Measurements from ENCODE around the gene NDUFAF8. TPM values are rescaled to one million over a fixed set of nuclear protein-coding genes. Genes with fewer than 3 reads are reported as not detected.

NDUFAF8 gene, protein sequence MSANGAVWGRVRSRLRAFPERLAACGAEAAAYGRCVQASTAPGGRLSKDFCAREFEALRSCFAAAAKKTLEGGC
- 58.7 and 69.4 TPM in 2 replicates for polyA plus RNA-seq (2014; cell fraction: cytosol; rRNA removed)
- 92.5 and 97.0 TPM in 2 replicates for polyA plus RNA-seq (2014; cell fraction: nucleus; rRNA removed)

GRCh38 chr17:81238815-81239713 lies at the start of gene NDUFAF8, which contains the start of gene TEPSIN:
Gene NDUFAF8 (plus strand): TSS chr17:81239318. CDS start chr17:81239364, 46 bp downstream.
Gene TEPSIN (minus strand): TSS chr17:81239055. CDS start chr17:81239033, 22 bp downstream.
- peak; percentile 100 for DNase-seq (ENCODE audit: low spot score)

DNA sequence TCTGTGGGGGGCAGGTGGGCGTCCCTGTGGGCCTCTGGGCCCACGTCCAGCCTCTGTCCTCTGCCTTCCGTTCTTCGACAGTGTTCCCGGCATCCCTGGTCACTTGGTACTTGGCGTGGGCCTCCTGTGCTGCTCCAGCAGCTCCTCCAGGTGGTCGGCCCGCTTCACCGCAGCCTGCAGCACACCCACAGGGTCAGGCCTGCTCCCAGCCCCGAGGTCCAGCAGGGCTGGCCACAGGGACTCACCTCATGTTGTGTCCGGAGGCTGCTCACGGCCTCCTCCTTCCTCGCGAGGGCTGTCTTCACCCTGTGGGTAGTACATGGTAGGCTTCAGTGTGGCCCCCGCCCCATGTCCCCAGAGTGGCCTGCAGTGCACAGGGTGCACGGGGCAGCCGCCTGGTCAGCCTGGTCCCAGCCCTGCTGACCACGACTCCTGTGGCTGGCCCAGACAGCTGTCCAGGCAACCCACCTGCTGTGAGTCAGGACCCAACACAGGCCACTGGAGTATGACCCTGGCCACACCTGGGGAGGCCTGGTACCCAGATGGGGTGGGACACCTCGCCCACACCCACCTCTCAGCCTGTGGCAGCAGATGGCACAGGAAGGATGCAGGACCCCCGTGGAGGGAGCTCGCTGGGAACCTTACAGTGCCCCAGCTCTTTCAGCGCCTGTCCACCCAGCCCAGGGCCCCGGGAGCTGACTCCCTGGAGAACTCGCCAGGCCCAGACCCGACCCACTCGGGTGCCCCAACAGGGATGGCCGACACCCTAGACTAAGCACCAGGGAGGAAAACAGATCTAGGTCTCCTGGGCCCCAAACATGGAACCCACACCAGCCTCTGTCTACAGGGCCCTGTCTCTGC lies 49.2 kb upstream of the NDUFAF8 start:
- no peak for DNase-seq (ENCODE audit: low spot score)

DNA sequence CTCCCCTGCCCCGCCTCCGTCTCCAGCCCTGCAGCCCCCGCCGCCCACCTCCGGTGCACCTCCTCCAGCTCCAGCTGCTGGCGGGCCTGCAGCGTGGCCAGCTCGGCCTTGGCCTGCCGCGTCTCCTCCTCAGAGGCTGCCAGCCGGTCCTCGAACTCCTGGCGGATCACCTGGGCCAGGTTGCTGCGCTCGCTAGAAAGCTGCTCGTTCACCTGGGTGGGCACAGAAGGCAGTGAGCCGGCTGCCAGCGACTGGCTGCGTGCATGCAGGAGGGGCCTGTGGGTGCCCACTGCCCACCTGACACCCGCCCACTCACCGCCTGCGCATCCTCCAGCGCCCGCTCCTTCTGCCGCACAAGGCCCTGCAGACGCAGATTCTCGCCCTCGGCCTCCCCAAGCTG lies 48.5 kb upstream of the NDUFAF8 start:
- DNase-seq (ENCODE audit: low spot score), result no peak

DNA sequence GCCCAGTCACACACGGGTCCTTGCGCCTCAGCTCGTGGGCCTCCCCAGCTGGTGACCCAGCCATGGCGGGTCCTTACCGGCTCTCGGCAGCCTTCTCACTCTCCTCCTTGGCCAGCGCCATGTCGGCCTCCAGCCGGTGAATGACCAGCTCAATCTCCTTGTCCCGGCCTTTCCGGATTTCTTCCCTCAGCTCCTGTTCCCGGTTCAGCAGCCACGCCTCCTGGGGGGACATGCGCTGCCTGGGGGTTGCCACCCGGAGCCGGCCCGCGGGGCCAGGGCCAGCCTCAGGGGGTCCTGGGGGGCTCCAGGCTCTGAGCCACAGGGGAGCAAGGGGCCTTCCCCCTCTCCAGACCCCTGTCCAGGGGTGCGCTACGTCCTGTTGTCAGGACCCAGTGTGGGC lies 48.0 kb upstream of the NDUFAF8 start:
- DNase-seq (ENCODE audit: low spot score), result no peak

GRCh38 chr17:81191646-81192045 lies 47.5 kb upstream of the NDUFAF8 start:
- DNase-seq (ENCODE audit: low spot score), result no peak

- DNase-seq (ENCODE audit: low spot score), result no peak
These were observed 46.6 kb upstream of the NDUFAF8 start for GRCh38 chr17:81192386-81193050.

- DNase-seq (ENCODE audit: low spot score), result no peak
These were observed 46.1 kb upstream of the NDUFAF8 start for GRCh38 chr17:81193051-81193410.

- DNase-seq (ENCODE audit: low spot score), result peak; percentile 72
These were observed 45.5 kb upstream of the NDUFAF8 start for GRCh38 chr17:81193470-81194224.

DNA sequence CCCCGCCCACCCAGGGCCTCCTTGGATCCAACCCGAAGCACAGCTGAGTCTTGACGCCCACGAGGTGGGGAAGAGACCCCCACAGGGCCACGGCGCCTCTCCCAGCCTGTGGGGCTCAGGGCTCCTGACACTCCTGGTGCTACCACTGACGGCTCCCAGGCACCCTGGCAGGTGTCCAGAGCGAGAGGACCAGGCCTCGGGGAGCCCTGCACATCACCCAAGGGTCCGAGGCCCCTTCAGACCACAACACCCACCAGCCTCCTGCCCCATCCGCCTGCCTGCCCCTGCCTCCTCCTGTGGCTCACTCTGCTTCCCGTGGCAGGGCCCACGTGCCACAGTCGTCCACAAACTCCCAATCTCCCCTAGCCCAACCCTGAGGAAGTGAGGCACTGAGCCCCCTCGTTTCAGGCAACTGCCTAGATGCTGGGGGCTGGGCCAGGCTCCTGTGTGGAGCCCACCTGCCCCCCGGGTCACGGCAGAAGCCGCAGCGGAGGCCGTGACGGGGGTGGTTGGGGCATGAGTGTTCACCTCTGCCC lies 44.8 kb upstream of the NDUFAF8 start:
- DNase-seq (ENCODE audit: low spot score), result no peak

DNA sequence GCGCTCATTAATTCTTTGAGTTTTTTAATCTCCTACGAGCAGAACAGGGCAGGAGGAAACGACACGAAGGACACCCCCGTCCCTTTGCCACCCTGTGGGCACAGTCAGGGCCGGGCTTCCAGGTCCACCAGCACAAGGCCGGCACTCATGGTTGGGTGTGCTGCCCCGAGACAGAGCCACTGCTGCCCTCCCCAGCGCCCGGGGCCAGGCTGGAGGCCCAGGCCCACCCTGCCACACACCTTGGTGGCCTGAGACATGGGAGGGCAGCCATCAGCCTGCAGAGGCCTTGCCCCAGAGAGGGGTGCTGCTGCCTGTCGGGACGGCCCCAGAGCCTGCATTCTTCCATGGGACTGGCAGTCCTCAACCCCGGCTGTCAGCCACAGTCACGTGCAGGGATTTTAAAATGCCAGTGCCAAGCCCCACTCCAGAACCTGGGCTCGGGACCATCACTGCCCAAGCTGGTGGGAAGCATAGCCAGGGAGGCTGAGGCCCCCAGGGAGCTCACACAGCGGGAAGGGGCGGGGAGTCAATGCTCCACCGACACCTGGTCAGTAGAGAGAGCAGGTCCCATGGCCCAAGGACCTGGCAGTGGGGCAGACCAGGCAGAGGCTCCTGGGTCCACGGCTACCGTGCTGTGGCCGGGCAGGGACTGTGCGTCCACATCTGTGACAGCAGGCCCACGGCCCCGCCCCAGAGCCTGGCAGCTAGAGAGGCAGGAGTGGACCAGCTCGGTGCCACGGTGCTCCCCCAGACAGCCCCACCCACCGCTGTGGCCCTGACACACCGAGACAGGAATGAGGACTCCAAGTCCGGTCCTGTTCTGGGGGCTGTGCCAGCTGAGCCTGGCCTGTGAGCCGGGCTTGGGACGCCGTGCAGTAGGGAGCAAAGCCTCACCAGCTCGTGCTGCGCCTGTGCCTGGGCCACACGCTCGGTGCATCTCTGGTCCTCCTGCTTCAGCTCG lies 43.9 kb upstream of the NDUFAF8 start:
- DNase-seq (ENCODE audit: low spot score), result no peak

- DNase-seq (ENCODE audit: low spot score), result no peak
These were observed 43.1 kb upstream of the NDUFAF8 start for GRCh38 chr17:81195941-81196495.

- DNase-seq (ENCODE audit: low spot score), result no peak
These were observed 42.4 kb upstream of the NDUFAF8 start for GRCh38 chr17:81196505-81197408.

GRCh38 chr17:81197409-81197795 lies 41.7 kb upstream of the NDUFAF8 start:
- DNase-seq (ENCODE audit: low spot score), result no peak

DNA sequence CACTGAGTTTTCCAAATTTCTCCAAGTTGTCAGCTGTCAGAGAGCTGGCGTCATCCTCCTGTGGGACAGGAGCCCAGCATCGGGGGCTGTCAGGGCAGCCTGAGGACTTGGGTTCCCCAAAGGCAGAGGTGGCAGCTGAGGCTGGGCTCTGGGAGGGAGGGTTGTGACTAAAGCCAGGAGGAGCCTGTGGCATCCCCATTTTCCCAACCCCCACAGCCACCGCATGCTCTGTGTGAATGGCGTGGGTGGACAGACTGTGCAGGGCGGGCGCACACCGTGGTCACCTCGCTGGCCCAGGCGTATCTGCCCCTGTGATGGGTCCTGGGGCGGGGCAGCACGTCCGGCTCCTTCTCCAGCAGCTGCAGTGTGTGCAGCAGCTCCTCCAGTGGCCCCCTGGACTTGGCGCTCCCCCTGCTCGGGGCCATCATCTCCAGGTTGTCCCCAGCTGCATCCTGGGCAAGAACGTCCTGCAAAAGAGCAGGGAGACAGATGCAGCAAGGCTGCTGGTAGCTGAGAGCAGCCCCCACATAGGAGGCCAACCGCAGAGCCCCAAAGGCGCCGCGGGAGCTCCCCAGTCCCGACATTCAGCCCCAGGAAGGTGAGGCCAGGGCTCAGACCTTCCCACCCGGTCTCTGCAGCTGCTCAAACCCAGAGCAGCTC lies 41.2 kb upstream of the NDUFAF8 start:
- DNase-seq (ENCODE audit: low spot score), result no peak

DNA sequence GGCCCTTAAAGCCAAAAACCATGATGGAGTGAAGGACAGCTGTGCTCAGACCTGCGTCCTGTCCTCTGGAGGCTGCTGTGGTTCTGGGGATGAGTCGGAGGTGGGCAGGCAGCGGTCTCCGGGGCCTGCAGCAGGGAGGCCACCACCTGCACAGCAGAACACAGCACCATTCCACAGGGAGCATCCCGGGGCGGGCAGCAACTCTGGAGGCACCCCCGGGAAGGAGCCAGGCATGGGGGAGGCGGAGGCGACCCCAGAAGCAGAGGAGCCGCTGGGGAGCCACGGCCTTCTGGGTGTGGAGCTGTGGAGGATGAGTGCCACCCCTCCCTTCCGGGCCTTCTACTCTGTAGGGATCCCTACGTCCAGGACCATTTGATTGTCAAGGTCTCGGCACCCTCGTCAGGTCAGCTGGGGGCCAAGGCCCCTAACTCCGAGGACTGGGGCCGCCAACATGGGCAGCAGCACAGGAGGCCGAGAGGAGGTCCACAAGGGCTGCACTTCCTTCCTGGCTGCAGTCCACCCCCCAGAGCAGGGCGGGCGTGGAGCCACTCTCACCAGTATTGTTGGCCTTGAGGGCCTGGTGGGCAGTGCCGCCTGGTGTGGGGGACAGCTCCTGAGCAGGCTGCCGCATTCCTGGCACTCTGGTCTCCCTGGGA lies 40.2 kb upstream of the NDUFAF8 start:
- no peak for DNase-seq (ENCODE audit: low spot score)

GRCh38 chr17:81199482-81199830 lies 39.7 kb upstream of the NDUFAF8 start:
- DNase-seq (ENCODE audit: low spot score), result no peak

DNA sequence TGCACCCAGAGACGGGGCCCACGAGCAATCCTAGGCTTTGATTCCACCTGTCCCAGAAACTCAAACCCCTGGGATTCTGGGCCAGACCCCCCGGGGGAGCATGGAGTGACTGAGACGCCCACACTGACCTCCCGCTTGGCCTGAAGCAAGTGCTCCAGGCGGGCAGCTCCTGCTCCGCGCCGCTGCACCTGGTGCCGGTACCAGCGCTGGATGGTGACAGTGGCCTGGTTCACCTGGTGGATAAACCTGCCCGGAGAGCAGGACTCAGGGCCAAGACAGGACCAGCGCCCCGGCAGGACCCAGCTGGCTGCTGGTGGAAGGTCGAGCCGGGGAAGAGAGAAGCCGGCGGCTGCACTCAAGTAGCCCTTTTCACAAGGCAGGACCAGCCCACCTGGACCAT lies 38.9 kb upstream of the NDUFAF8 start:
- no peak for DNase-seq (ENCODE audit: low spot score)

Measured in SK-N-DZ (cell line).